Measurements from ENCODE around the gene MT4. TPM values are rescaled to one million over a fixed set of nuclear protein-coding genes. Genes with fewer than 3 reads are reported as not detected.

Gene MT4
- total RNA-seq, 5 donors from 2014 or later (not counting 1 experiment from before 2014, with no cell fraction given) = not detected

DNA sequence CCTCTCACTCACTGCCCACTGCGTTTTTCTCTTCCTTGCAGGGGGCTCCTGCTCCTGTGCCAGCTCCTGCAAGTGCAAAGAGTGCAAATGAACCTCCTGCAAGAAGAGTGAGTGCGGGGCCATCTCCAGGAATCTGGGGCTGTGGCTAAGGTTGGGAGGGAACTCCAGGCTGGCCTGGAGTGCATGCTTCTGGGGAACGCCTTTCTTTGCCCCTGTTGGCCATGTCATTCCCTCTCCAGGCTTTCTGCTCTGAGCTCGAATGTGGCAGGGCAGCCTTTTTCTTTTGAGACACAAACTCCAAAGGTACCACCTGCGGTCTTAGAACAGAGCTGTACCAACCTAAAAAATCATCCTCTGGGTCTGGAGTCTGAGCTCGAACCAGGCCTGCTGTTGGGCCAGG is 53.3 kb downstream of the MT4 start:
- no peak for DNase-seq
- no peaks in the 10 kb centered on the region for H3K9me3 ChIP-seq
- no peaks in the 10 kb centered on the region for H3K36me3 Mint-ChIP-seq
- no peak overlapping the region for H3K27ac ChIP-seq (ENCODE audit: low read length)
- H3K36me3 ChIP-seq (ENCODE audit: control insufficient read depth in 2 of 2, extremely low read depth in 1 of 2, insufficient read depth in 1 of 2, low read length in 1 of 2) = no peaks in the 10 kb centered on the region
- peaks cover 12 to 15% (median 12%) of the 10 kb centered on the region in 3 donors for H3K4me1 Mint-ChIP-seq
- peaks cover 3 to 13% of the 10 kb centered on the region in 2 experiments for H3K4me1 ChIP-seq (ENCODE audit: control insufficient read depth in 1 of 2, extremely low read depth in 1 of 2, insufficient read depth in 2 of 2, low read length in 2 of 2)
- H3K4me3 Mint-ChIP-seq = peak overlapping the region in 1 of 3 donors; percentile 75
- H3K9me3 Mint-ChIP-seq = no peaks in the 10 kb centered on the region
- no peak for ATAC-seq (replicated peaks in 1 of 4)
- CTCF ChIA-PET = interaction anchor here in 1 of 2 donors (0.6 kb wide), 1 partner anchor 21 kb away, joined by 3 read pairs; no protein-coding TSS in a partner anchor
- peaks cover 0 to 22% of the 10 kb centered on the region in 2 donors for H3K27me3 Mint-ChIP-seq
- no peak overlapping the region for H3K4me3 ChIP-seq (ENCODE audit: control insufficient read depth in 1 of 2, extremely low read depth in 1 of 2, low read length in 1 of 2)
- WGBS (ENCODE audit: insufficient coverage) = 88% methylated on average over 5 of the region's 6 CpGs
- POLR2A ChIA-PET = no interaction called here
- H3K27ac Mint-ChIP-seq = no peak overlapping the region
- H3K27me3 ChIP-seq (replicated peaks in 1 of 2; ENCODE audit: control insufficient read depth in 2 of 2, extremely low read depth in 1 of 2, insufficient read depth in 2 of 2, low read length in 1 of 2) = peaks cover 17 to 18% of the 10 kb centered on the region in 2 experiments

Other genes with a start within 250 kb of the MT4 start
- gene AMFR, start 139.5 kb upstream of the MT4 start, total RNA-seq = 10 to 100 TPM; 60.4 to 71.9 (median 68.4) TPM
- gene NUDT21, start 113.7 kb upstream of the MT4 start, total RNA-seq = 10 to 100 TPM; 90.0 to 98.8 (median 98.4) TPM
- gene OGFOD1, start 113.5 kb upstream of the MT4 start, total RNA-seq = 10 to 100 TPM; 18.1 to 49.9 (median 47.5) TPM
- 10 to 100 TPM; 63.1 to 84.6 (median 76.6) TPM for gene BBS2, start 45.0 kb upstream of the MT4 start, total RNA-seq
- 1 to 10 TPM in 1 of 5 donors, under 1 TPM in 3, not detected in 1; 0.66 to 1.9 (median 0.84) TPM for gene MT3, start 24.5 kb downstream of the MT4 start, total RNA-seq
- 10 to 100 TPM; 46.8 to 71.4 (median 57.1) TPM for gene MT2A, start 43.5 kb downstream of the MT4 start, total RNA-seq
- 10 to 100 TPM in 1 of 5 donors, 1 to 10 TPM in 4; 1.9 to 10.8 (median 6.1) TPM for gene MT1E, start 60.7 kb downstream of the MT4 start, total RNA-seq
- not detected for gene MT1M, start 67.6 kb downstream of the MT4 start, total RNA-seq
- gene MT1A, start 73.6 kb downstream of the MT4 start, total RNA-seq = not detected
- not detected for gene MT1B, start 86.8 kb downstream of the MT4 start, total RNA-seq
- 10 to 100 TPM in 2 of 5 donors, 1 to 10 TPM in 3; 5.3 to 14.3 (median 9.3) TPM for gene MT1F, start 92.9 kb downstream of the MT4 start, total RNA-seq
- 1 to 10 TPM in 3 of 5 donors, not detected in 2; 2.0 to 4.1 (median 4.0) TPM for gene MT1G, start 103.0 kb downstream of the MT4 start, total RNA-seq
- 1 to 10 TPM in 1 of 5 donors, not detected in 4; 1.4 TPM for gene MT1H, start 104.7 kb downstream of the MT4 start, total RNA-seq
- 10 to 100 TPM; 18.7 to 30.8 (median 28.8) TPM for gene MT1X, start 117.4 kb downstream of the MT4 start, total RNA-seq
- gene NUP93, start 165.1 kb downstream of the MT4 start, total RNA-seq = 10 to 100 TPM; 52.6 to 72.4 (median 60.5) TPM